Tibial artery (tissue), 4 donors: ENCODE data around the gene ZNF761.
"Not testable (repeated sequence)": the region's sequence is repeated elsewhere in the genome, so short reads cannot be mapped to it uniquely, and the experiment has no call there.

Source experiments
- DNase-seq, 2 donors: peaks; one replicate each; pipeline ENCODE4 v3.0.0-alpha.2; 2019
- H3K27ac ChIP-seq, 2 donors: fragments of 200-600 bp; sonication (generic) in 1 of 2; 1 replicate in 1 of 2; 2 replicates in 1 of 2; pipeline ENCODE4 v1.5.1; 2018 to 2019; ENCODE audit warnings: mild to moderate bottlenecking in 1 of 2
- H3K27me3 ChIP-seq, 2 donors: fragments of 200-600 bp; sonication (generic) in 1 of 2; one replicate each; pipeline versions ENCODE4 v1.5.1 to v1.6.0; 2016 to 2019
- H3K36me3 ChIP-seq, 3 donors: fragments of 200-600 bp; sonication (generic) in 2 of 3; one replicate each; pipeline ENCODE4 v1.5.1; 2016 to 2019; ENCODE audit warnings: mild to moderate bottlenecking in 2 of 3
- H3K4me1 ChIP-seq, 4 donors: fragments of 200-600 bp; sonication (generic) in 2 of 4; 1 replicate in 3 of 4; 2 replicates in 1 of 4; pipeline ENCODE4 v1.5.1; 2016 to 2019
- H3K4me3 ChIP-seq, 2 donors: fragments of 200-600 bp; sonication (generic) in 1 of 2; 1 replicate in 1 of 2; 2 replicates in 1 of 2; pipeline ENCODE4 v1.5.1; 2018 to 2019; ENCODE audit warnings: mild to moderate bottlenecking in 2 of 2
- H3K9me3 ChIP-seq, 3 donors: fragments of 200-600 bp; sonication (generic) in 1 of 3; one replicate each; pipeline ENCODE4 v1.5.1; 2016 to 2019
- CTCF ChIP-seq, 2 experiments: fragments of 200-600 bp in 1 of 2; fragments of 450-650 bp in 1 of 2; IDR thresholded peaks; one replicate each; pipeline ENCODE4 v1.5.1; 2017 to 2019; ENCODE audit warnings: antibody characterized with exemption in 2 of 2, mild to moderate bottlenecking in 1 of 2, moderate library complexity in 1 of 2
- intact Hi-C: fragments of 100-400 bp; cut with DNase I; formaldehyde crosslinking; loops from one replicate; pipeline ENCODE4 v1.15.0; 2023; ENCODE audit warnings: low total_unique reads

Gene ZNF761

GRCh38 chr19:53422551-53422950 is 9.2 kb upstream of the ZNF761 start:
- H3K36me3 ChIP-seq = no peaks in the 10 kb centered on the region
- no peaks in the 10 kb centered on the region for H3K27me3 ChIP-seq
- H3K4me3 ChIP-seq = no peak overlapping the region
- H3K4me1 ChIP-seq = peaks cover 0 to 4% (median 0%) of the 10 kb centered on the region in 4 donors
- no peak for DNase-seq
- H3K27ac ChIP-seq = no peak overlapping the region
- intact Hi-C loops = loop anchor here (5.0 to 10.0 kb wide), 2 partner anchors 92 to 325 kb away; no protein-coding TSS in a partner anchor
- TF ChIP-seq CTCF (IDR thresholded peaks at IDR 0.05) = no peak
- H3K9me3 ChIP-seq = no peaks in the 10 kb centered on the region

GRCh38 chr19:53423074-53423473 is 8.7 kb upstream of the ZNF761 start:
- H3K27me3 ChIP-seq, DNase-seq, H3K27ac ChIP-seq, H3K36me3 ChIP-seq, H3K4me3 ChIP-seq, H3K9me3 ChIP-seq, H3K4me1 ChIP-seq: not testable (repeated sequence)
- intact Hi-C loops = loop anchor here (5.0 to 10.0 kb wide), 2 partner anchors 92 to 324 kb away; no protein-coding TSS in a partner anchor

- not testable (repeated sequence) for H3K9me3 ChIP-seq, H3K36me3 ChIP-seq, H3K4me3 ChIP-seq, DNase-seq, H3K27ac ChIP-seq, H3K4me1 ChIP-seq, H3K27me3 ChIP-seq
- intact Hi-C loops = loop anchor here (5.0 to 10.0 kb wide), 2 partner anchors 91 to 324 kb away; no protein-coding TSS in a partner anchor
Observed at GRCh38 chr19:53423680-53424079, 8.1 kb upstream of the ZNF761 start.

- TF ChIP-seq CTCF (IDR thresholded peaks at IDR 0.05) = peak; percentile 68 to 70
- Histone ChIP-seq H3K27ac (no peak overlapping the region), H3K27me3 (no peaks in the 10 kb centered on the region), H3K4me3 (no peak overlapping the region), H3K4me1 (peaks cover 0 to 4% (median 0%) of the 10 kb centered on the region in 4 donors), H3K9me3 (no peaks in the 10 kb centered on the region), H3K36me3 (no peaks in the 10 kb centered on the region)
- DNase-seq = peak; percentile 71 to 82
- intact Hi-C loops = loop anchor here (5.0 to 10.0 kb wide), 2 partner anchors 90 to 322 kb away; no protein-coding TSS in a partner anchor
Observed at GRCh38 chr19:53424968-53425597, 6.7 kb upstream of the ZNF761 start.

- TF ChIP-seq CTCF (IDR thresholded peaks at IDR 0.05) = no peak
- no peak for DNase-seq
- intact Hi-C loops = no loop called here
- H3K36me3 ChIP-seq = peaks cover 8 to 23% (median 22%) of the 10 kb centered on the region in 3 donors
- peaks cover 0 to 4% (median 0%) of the 10 kb centered on the region in 3 donors for H3K9me3 ChIP-seq
- peaks cover 0 to 14% (median 2%) of the 10 kb centered on the region in 4 donors for H3K4me1 ChIP-seq
- peak overlapping the region; percentile 72 to 80 for H3K4me3 ChIP-seq
- H3K27ac ChIP-seq = peak overlapping the region; percentile 74 to 81
- H3K27me3 ChIP-seq = no peaks in the 10 kb centered on the region
Observed at GRCh38 chr19:53432088-53432661, 391 bp downstream of the ZNF761 start.

GRCh38 chr19:53443809-53444208 is 12.0 kb downstream of the ZNF761 start:
- Histone ChIP-seq H3K9me3 (peaks cover 0 to 44% (median 25%) of the 10 kb centered on the region in 3 donors), H3K36me3 (peaks cover 73 to 94% (median 87%) of the 10 kb centered on the region in 3 donors)
- DNase-seq, H3K27ac ChIP-seq, H3K4me3 ChIP-seq, H3K4me1 ChIP-seq, H3K27me3 ChIP-seq, intact Hi-C loops: not testable (repeated sequence)

- DNase-seq, intact Hi-C loops, H3K27ac ChIP-seq, H3K4me1 ChIP-seq, H3K27me3 ChIP-seq, H3K4me3 ChIP-seq: not testable (repeated sequence)
- Histone ChIP-seq H3K9me3 (peaks cover 0 to 45% (median 18%) of the 10 kb centered on the region in 3 donors), H3K36me3 (peaks cover 75 to 94% (median 92%) of the 10 kb centered on the region in 3 donors)
Observed at GRCh38 chr19:53447196-53447595, 15.4 kb downstream of the ZNF761 start.
